Renal cortical epithelial cell (primary cell): ENCODE results near the gene SLC1A3. TPM values are rescaled to one million over a fixed set of nuclear protein-coding genes. Genes with fewer than 3 reads are reported as not detected.
A peak's percentile ranks its signal among the peaks of the same experiment; 100 is the strongest.

Source experiments
- DNase-seq: peaks from one replicate; pipeline ENCODE4 v3.0.0-alpha.2; 2011; ENCODE audit warnings: low read depth
- total RNA-seq: library from RNA; depleted of rRNA; stranded (reverse); fragments of >200 nt; gene quantifications from 2 replicates; pipeline ENCODE4 v1.2.3, GENCODE V29; 2014

Gene SLC1A3
- total RNA-seq, 1 donor from 2014 or later, result 1.7 TPM

DNA sequence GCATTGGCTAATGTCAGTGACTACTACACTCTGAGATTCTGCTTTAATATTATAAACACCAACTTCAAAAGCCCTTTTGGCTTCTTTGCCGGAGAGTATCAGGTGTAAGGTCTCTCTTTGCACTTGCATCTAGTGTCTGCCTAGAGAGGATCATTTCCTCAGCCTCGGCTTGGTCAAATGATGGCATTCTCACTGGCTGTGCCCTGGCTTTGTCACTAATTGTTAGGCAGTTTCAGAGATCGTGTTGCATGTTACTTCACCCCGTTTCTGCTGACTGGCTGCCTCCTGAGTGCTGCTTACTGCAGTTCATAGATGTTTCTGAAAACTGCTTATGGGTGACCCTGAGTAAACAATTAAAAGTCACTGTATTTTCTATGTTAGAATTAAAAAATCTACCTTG, 48.8 kb downstream of the SLC1A3 start:
- peak; percentile 47 for DNase-seq

DNA sequence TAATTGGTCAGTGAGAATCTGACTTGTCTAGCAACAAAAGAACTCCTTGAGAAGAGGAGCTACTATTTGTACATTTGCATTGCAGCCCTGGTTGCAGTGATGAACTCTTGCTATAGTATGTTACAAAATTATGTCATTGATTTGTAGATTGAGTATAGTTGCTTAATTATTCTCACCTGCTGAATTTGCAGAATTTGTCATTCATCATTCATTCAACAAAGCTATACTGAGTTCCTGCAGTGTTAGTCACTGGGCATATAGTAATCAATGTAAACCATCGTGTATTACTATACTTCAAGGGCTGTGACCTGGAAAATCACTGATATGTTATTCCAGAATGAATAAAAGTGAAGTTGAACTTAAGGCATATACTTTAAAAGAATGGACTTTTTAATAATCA, 50.1 kb downstream of the SLC1A3 start:
- DNase-seq, result no peak

DNA sequence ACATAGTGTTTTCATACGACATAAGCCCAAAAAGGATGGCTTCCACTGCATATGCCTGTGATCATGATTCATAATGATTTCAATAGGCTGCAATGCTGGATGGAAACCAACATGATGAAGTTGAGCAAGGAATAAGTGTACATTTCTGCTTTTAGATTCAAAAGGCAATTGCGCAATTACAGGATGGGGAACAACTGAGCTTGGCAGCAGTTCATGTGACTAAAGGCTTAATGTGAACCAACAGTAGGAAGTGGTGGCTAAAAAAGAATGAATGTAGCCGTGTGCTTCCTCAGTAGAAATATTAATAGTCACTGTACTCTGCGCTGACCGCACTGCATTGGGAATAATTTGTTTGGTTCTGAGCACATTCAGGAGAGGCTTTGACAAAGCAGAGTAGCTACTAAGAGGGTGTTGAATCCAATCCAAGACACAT, 51.2 kb downstream of the SLC1A3 start:
- peak; percentile 96 for DNase-seq

DNA sequence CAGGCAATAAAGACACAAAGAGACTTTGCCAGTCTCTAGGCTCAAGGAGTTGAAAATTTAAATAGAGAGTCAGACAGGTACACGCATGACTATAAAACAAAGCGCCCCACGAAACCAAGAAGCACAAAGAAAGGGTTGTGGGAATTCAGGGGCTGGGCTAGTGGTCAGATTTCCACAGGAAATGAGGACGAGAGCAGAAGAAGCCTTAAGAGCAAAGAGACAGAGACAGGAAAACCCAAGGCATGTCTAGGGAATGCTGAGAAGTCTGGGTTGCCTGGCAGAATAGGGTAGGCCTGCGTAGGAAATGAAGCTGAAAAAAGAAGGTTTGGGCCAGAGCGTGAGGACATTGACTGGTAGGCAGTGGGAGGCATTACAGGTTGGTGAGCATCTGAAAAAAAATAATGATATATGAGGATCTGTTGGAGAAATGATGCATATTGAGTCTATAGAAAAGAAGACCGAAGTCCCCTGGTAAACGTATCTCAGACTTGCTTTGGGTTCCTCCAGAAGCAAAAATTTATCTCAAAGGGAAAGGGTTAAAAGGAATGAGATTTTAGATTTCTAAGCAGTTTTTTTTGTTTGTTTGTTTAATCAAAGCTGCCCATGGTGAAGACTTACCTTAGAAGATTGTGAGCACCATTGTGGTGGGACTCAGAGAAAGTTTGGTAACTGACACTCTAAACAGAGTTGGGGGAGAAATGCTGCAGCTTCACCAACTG, 51.8 kb downstream of the SLC1A3 start:
- no peak for DNase-seq

DNA sequence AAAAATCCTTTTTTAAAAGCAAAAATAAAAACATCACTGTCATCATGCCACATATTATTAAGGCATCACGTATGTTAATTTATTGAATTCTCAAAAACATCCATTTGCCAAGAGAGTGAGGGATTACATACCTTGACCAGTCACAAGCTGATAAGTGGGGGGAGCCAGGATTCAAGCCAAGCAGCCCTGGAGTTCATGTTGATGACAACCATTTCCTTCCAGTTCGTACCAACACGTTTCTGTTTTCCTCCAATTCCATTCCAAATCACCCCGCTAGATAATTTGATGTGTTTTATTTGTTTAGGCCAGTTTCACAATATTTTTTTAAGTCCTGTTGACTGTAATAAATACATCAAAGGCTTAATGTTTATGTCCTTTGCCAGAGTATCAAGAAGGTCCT, 53.0 kb downstream of the SLC1A3 start:
- DNase-seq, result no peak

DNA sequence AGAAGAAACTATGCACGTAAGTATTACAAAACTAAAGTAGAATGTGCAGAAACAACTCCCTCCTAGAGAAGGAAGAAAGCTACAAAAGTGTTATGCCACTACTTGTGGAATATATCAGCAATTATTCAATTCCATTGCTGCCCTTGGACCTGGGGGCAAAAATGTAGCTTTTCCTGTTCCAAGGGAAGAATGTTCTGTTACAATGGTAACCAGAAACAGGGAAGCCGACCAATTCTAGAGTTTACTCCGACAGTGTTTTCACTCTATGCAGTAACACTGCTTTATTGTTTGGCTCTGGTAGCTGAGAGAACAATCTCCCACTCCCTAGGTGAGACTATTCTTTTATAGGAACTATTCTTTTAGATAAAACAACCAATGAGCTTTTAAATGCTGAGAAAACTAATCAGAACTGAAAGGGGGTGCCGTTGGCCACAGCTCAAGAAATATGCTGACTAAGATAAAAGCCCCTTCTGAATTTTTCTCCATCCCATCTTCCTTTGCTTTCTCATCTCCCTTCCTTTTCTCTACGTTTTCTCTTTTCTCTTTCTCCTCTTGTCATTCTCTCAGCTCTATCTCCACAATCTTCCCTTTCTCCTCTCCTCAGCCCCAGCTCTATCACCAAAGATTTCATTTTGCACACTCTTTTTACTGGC, 54.1 kb downstream of the SLC1A3 start:
- peak; percentile 19 for DNase-seq

DNA sequence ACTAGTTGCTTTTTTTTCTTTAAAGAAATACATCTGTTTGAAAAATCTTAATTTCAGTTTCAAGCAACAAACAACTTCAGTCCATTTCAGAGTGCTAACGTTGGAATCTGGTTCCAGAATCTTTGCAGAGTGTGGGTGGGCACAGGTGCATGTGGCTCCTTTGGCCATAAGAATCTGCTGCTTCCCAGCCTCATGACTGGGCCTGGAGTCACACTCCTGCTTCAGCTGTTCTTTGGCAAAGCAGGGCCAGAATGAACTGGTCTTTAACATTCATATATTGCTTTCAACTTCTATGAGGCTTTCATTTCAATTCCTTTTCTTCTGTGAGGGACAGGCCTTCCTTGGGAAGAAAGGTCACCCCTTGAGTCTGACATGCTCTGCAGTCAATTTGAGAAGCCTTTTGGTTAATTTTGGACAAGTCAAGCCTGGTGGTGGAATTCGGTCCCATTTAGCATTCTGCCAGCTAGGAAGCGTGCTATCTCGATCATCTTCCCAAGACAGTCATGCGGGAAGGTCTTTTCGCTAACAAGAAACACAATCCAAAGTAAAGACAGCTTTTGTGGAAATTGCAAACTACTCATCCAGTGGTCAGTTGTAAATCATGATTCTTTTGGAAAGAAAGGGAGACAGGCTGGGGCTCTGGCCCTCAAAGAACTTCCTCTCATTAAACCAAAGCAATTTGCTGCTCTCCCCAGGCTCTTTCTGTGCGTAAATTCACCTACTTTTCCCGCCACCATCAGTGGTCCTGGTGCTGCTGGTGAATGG, 55.2 kb downstream of the SLC1A3 start:
- DNase-seq, result no peak

DNA sequence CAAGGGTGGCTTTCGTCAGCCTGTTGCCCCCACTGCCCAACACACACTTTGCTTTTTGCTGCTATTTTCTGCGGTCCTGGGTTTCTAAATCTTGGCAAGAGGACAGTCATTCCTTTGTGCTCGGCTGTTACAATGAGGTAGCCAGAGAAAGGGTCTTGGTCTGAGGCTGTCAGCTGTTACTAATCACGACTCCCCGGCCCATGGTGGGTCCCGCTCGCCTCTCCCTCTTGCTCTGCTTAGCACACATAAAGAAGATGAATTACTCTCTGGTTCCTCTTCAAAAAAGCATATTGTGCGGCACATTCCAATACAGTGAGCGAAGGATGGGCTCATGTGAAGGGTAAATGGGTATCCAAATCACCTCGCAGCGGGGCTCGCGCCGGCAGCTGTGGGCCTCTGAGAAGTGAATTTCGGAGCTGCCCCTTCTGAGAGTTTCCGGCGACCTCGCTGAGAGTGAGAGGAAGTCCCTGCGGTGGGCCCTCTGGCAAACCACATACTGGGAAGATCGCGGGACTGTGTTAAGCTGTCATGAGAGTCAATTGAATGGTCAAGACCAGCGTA, 56.0 kb downstream of the SLC1A3 start:
- DNase-seq, result no peak

DNA sequence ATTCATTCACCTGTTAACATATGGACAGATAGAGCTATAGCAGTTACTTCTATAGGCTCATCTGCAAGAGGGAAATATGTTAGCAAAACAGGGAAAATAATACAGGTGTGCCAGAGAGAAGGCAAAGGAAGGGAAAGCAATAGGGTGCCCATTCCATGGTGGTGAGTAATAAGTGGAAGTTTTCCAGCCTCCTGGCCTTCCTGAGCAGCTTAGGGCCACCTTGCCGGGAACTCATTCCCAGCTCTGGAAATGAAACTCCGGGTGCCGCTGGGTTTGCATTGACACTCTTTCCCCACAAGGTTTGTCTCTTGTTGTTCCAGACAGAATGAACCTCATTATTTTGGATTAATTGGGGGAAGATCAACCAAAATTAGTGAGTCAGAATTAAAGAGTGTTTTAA, 58.4 kb downstream of the SLC1A3 start:
- DNase-seq, result peak; percentile 57

DNA sequence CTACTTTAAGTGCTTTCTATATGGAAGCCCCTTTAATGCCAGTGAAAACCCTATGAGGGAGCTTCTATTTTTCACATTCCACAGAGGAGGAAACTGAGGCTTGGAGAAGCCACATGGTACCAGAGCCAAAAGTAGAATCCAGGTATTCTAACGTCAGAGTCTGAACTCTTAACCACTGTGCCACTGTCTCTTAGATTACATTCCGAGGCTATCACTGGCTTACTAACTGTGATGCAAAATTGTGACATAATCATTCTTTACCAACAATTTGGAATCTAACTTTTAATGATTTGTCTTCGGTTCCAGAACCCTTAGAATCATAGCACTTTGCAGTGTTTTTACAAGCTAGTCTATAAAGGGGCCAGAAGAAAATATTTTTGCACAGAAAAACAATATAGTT, 59.2 kb downstream of the SLC1A3 start:
- DNase-seq, result no peak

DNA sequence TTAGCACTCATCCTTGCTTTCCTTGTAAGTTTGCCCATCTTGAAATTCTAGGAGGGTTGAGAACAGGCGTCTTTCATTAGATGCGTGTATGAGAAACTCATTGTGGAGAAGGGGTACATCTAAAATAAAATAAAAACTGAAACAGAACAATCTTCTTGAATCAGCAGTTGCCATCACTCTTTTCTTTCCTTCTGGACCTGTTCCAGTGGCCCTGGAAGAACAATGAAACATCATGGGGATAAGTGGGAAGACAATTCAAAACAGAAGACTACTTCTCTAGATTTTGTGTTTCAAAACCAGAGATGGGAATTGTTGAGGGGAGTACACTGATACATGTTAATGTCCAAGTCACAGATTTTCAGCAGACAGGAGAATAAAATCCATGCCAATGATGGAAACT, 59.9 kb downstream of the SLC1A3 start:
- no peak for DNase-seq

DNA sequence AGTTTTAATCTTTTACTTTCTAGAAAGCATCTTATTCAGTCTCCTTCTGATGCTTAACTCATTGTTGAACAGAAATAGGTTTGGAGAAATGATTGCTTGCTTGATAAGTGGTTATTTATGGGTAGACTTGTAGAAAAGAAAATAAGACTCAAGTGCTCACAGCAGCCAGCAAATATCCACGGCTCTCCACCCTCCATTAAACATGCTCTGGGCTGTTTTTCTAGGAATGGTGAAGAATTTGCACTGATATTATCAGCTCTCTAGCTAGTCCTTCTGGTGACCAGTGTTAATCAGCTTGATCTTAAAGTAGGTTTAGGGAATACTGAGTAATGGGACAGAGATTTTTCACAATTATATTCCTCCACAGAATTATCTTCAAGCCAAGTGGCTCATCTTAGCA, 60.6 kb downstream of the SLC1A3 start:
- DNase-seq, result peak; percentile 50

DNA sequence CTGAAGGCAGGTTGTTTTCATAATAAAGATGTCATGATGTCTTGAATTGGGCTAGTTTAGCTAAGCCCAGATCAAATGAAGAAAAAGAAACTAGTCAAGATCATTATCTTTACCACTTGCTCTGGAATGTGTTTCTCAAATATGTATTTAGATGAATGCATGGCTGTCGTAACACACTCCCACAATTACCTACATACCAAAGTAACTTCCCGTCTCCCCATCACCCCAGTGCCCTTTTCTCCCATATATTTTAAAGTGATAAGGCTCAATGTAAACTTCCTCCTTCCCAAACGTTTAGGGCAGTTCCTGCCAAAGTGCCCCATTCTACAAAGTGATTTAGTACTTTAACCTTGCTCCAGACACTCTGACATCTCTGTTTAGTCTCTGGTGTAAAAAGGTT, 61.4 kb downstream of the SLC1A3 start:
- DNase-seq, result no peak

DNA sequence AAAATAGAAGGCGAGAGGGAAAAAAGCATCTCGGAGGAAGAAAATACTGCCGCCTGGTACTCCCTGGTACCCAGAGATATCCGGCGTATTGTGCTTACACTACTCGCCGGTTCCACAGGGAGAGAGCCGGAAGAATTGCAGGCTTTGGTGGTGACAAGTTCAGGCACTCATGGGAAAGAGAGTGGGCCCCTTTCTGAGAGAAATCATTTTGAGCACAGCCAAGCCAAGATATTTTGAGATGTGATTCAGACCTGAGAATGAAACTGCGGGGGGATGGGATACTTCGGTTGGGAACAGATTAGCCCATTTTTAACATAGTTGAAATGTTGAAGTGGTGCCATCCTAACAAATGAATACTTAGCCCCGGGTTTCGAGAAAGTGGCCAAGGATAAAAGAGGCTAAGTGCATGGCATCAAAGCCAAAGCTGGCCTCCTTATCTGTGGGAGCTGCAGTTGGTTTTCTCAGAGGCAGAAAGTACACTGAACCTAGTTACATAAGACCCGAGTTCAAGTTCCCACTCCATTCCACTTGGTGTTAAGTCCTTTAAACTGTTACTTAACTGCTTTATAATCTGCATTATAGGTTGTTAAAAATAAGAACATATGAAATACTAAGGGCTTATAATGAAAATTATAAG, 62.7 kb downstream of the SLC1A3 start:
- DNase-seq, result no peak

DNA sequence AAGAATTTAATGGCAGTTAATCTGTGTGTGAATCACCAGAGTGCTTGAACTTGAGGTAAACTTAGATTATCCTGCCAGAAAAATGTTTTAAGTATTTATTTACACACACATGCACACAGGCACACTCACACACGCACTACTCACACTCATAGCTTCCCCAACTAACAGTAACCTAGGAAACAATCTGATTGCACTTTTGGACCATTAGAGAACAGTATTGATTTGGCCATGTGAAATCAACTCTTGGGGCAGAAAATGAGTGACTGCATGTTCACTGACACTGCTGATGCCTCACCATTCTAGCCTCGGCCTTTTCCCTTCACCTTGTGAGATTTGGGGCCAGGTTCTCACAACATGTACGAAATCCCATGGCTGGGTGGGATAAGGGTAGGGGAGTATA, 64.1 kb downstream of the SLC1A3 start:
- DNase-seq, result no peak

DNA sequence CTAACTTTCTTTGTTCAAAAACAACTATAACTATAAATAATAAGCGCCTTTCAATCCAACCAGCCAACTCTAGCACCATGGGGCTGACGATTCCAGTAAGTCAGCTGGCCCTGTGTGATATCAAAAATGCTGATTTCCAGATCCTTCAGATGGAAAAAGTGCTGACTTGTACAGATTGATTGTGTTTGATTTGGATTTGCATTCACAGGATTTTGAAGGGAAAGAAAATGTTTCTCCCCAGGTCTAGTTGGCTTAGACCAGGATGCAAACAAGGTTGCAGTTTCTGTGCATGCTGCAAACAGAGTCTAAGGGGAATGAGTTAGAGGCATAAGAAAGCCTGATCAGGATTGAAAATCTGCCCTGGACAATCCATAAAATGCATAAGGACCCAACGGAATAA, 68.9 kb downstream of the SLC1A3 start:
- DNase-seq, result no peak

DNA sequence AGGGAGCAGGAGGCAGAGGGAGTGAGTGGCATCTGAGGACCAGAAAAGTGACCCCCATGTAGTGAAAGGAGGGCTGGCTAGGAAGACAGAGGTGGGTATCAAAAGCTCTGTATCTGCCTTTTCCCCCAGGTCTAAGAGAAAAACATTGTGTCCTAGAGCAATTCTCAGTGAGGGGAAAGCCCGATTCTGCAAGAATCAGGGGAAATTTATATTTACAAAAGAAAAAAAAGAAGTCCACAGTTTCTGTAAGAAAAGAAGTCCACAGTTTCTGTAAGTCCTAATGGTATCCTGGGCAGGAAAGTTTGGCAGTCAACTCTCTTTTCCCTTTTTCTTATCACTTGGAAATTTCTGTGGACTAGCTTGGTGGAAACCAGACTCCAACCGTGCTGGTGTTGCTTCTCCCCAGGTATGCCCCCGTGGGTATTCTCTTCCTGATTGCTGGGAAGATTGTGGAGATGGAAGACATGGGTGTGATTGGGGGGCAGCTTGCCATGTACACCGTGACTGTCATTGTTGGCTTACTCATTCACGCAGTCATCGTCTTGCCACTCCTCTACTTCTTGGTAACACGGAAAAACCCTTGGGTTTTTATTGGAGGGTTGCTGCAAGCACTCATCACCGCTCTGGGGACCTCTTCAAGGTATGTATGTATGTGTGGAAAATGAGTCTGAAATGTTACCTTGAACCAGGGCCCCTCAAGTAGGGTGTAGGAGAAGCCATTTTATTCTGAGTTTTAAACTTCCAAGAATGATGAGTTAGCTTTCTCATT, 73.0 kb downstream of the SLC1A3 start:
- no peak for DNase-seq

DNA sequence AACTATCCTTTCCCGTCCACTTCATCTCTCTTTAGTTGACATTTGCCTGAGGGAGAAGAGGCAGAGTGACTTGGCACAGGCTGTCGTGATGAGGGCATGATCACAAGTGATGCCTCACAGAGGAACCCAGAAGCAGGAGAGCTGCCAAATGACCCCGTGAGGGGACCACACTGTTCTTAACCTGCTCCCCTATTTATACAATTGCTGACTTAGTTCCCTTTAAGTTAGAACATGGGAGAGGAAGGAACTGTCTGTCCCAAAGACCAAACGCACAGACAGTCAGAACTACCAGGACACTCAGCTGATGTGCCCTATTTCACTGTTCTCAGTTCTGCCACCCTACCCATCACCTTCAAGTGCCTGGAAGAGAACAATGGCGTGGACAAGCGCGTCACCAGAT, 73.7 kb downstream of the SLC1A3 start:
- no peak for DNase-seq

DNA sequence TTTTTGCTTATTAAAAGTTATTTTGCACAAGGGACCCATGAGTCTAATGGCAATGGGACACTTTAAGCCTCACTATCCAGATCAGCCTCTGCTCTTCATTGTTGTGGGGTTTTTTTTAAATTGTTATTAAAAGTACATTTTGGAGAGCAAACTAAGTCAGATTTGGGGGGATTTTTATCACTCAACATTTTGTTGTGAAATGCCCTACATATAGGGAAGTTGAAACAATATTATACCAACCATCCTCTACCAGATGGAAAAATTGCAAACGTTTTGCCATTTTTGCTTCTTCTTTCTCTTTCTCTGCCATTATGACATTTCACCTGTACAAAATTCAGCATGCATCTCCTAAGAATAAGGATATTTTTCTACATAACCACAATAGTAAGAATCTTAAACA, 75.3 kb downstream of the SLC1A3 start:
- DNase-seq, result no peak

DNA sequence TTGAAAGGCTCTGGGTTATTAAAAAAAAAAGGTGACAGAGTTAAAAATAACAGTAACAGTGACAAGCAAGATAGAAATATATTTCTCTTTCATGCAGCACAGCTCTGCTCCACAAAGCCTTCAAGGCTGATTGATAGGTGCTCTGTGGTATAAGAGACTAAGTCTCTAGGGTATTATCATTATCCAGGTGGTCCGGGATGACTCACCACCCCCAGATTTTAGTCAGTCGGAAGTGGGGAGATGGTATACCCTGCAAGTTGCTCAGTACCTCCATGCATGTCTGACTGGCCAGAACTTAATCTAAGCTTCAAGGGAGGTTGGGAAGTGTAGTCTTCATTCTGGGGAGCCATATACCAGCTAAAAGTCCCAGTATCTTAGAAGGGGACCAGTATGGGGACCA, 76.1 kb downstream of the SLC1A3 start:
- no peak for DNase-seq

DNA sequence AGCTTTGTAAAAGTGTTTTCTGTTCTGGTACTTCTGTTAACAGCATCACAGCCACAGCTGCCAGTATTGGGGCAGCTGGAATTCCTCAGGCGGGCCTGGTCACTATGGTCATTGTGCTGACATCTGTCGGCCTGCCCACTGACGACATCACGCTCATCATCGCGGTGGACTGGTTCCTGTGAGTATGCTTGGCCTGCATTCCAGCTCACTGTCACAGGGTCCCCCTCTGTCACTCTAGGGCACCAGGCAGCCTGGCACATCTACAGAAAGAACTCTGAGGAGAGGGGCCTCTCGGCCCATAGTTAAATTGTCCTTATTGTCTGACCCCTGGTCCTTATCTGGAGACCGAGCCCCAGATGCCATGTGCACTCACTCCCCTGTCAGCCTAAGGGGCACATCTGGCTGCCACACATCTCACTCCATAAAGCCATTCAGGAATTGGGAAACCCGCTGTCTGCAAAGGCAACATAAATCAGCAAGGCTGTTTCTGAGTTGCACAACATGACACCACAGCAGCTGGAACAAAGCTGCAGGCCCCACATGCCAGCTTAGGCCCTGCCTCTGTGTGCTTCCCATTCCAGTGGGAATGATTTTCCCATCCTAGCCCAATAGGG, 77.5 kb downstream of the SLC1A3 start:
- no peak for DNase-seq
